IMR-90 (cell line): ENCODE measurements around the gene SNTA1. TPM values are rescaled to one million over a fixed set of nuclear protein-coding genes. Genes with fewer than 3 reads are reported as not detected.
A peak's percentile ranks its signal among the peaks of the same experiment; 100 is the strongest.

Experiments
- ATAC-seq: fragments of 200-7000 bp; cut with Tn5 transposase; 2 replicates; pipeline ENCODE4 v1.9.1; 2020; ENCODE audit warnings: low read depth, mild to moderate bottlenecking, moderate library complexity
- BruUV-seq: library from RNA; stranded (reverse); fragments of 400-500 nt; replicated peaks from 2 replicates; lab custom pipeline; 2021; lab: Mats Ljungman, UMichigan
- CTCF ChIA-PET: fragments of 300-600 bp; formaldehyde crosslinking; extraction: SDS; loops from one replicate; lab custom pipeline; 2021; ENCODE audit warnings: antibody characterized with exemption; lab: Yijun Ruan, JAX
- POLR2A ChIA-PET: fragments of 300-600 bp; sonication (Branson Sonifier 250); formaldehyde crosslinking; loops from one replicate; lab custom pipeline; 2022; ENCODE audit warnings: antibody characterized with exemption; ENCODE audit not compliant: unreplicated experiment; lab: Charles Lee
- DNase-seq: peaks from one replicate; pipeline ENCODE4 v3.0.0; 2013
- H2AFZ ChIP-seq: replicated peaks from 2 replicates; pipeline ENCODE3; 2013; ENCODE audit warnings: low read length, mild to moderate bottlenecking; ENCODE audit not compliant: poor library complexity
- H2AK5ac ChIP-seq: 2 replicates; pipeline ENCODE4 v1.6.1; 2013; ENCODE audit warnings: low read depth, low read length, inconsistent platforms
- H2AK9ac ChIP-seq: replicated peaks from 2 replicates; pipeline ENCODE3; 2013; ENCODE audit warnings: mild to moderate bottlenecking, low read depth, low read length, moderate library complexity; ENCODE audit not compliant: poor library complexity
- H2BK120ac ChIP-seq: 2 replicates; pipeline ENCODE4 v1.6.1; 2013; ENCODE audit warnings: low read depth, low read length, inconsistent platforms
- H2BK15ac ChIP-seq: 3 replicates; pipeline ENCODE4 v1.6.1; 2013; ENCODE audit warnings: low read depth, low read length, inconsistent platforms
- H2BK20ac ChIP-seq: 2 replicates; pipeline ENCODE4 v1.6.1; 2013; ENCODE audit warnings: low read depth, mild to moderate bottlenecking, inconsistent platforms, low read length, moderate library complexity
- H2BK5ac ChIP-seq: 2 replicates; pipeline ENCODE4 v1.6.1; 2013; ENCODE audit warnings: mild to moderate bottlenecking, low read depth, low read length, inconsistent platforms; ENCODE audit not compliant: poor library complexity, severe bottlenecking
- H3K14ac ChIP-seq: replicated peaks from 2 replicates; pipeline ENCODE4 v1.6.1; 2013; ENCODE audit warnings: low read depth, low read length, inconsistent platforms
- H3K18ac ChIP-seq: 2 replicates; pipeline ENCODE4 v1.6.1; 2013; ENCODE audit warnings: low read depth, low read length, control low read depth
- H3K23ac ChIP-seq: 2 replicates; pipeline ENCODE4 v1.6.1; 2013; ENCODE audit warnings: low read depth, low read length, inconsistent platforms
- H3K27ac ChIP-seq: 2 replicates; pipeline ENCODE4 v1.5.1; 2013; ENCODE audit warnings: mild to moderate bottlenecking, control low read depth, low read length; ENCODE audit not compliant: insufficient read depth
- H3K27me3 ChIP-seq: 2 replicates; pipeline ENCODE4 v1.6.1; 2013; ENCODE audit warnings: low read length; ENCODE audit not compliant: control insufficient read depth, insufficient read depth
- H3K36me3 ChIP-seq: 2 replicates; pipeline ENCODE4 v1.6.1; 2013; ENCODE audit warnings: low read length, mixed read lengths; ENCODE audit not compliant: control insufficient read depth, insufficient read depth
- H3K4ac ChIP-seq: 2 replicates; pipeline ENCODE4 v1.6.1; 2013; ENCODE audit warnings: low read depth, low read length, inconsistent platforms
- H3K4me1 ChIP-seq: 2 replicates; pipeline ENCODE4 v1.6.1; 2013; ENCODE audit warnings: low read length, mixed read lengths; ENCODE audit not compliant: control insufficient read depth, insufficient read depth
- H3K4me2 ChIP-seq: 2 replicates; pipeline ENCODE4 v1.6.1; 2013; ENCODE audit warnings: low read depth, mild to moderate bottlenecking, control low read depth, low read length, moderate library complexity
- H3K4me3 ChIP-seq: 2 replicates; pipeline ENCODE4 v1.5.1; 2013; ENCODE audit warnings: low read depth, mild to moderate bottlenecking, control low read depth, low read length, moderate library complexity; ENCODE audit not compliant: insufficient read depth
- H3K56ac ChIP-seq: 2 replicates; pipeline ENCODE4 v1.6.1; 2013; ENCODE audit warnings: low read length, inconsistent platforms; ENCODE audit not compliant: insufficient read depth; ENCODE audit errors: extremely low read depth
- H3K79me1 ChIP-seq, 2 experiments: 2 replicates each; pipeline ENCODE4 v1.6.1; 2013; ENCODE audit warnings: low read length in 2 of 2, inconsistent platforms in 1 of 2, low read depth in 1 of 2
- H3K9ac ChIP-seq: 2 replicates; pipeline ENCODE4 v1.6.1; 2013; ENCODE audit warnings: low read depth, low read length, control low read depth
- H3K9me1 ChIP-seq: 2 replicates; pipeline ENCODE4 v1.6.1; 2013; ENCODE audit warnings: low read length, inconsistent platforms; ENCODE audit not compliant: insufficient read depth
- H3K9me3 ChIP-seq: 2 replicates; pipeline ENCODE4 v1.6.1; 2013; ENCODE audit warnings: low read length; ENCODE audit not compliant: control insufficient read depth, insufficient read depth
- H4K20me1 ChIP-seq: 2 replicates; pipeline ENCODE4 v1.6.1; 2013; ENCODE audit warnings: low read length, inconsistent platforms; ENCODE audit not compliant: insufficient read depth
- H4K5ac ChIP-seq: 2 replicates; pipeline ENCODE4 v1.6.1; 2013; ENCODE audit warnings: mild to moderate bottlenecking, low read depth, low read length, control low read depth
- H4K8ac ChIP-seq, 2 experiments: 2 replicates each; pipeline ENCODE4 v1.6.1; 2013; ENCODE audit warnings: low read depth in 2 of 2, low read length in 2 of 2, control low read depth in 1 of 2, inconsistent platforms in 1 of 2
- H4K91ac ChIP-seq: 2 replicates; pipeline ENCODE4 v1.6.1; 2013; ENCODE audit warnings: low read depth, low read length, inconsistent platforms; ENCODE audit not compliant: insufficient read depth
- BHLHE40 ChIP-seq: fragments of 150-350 bp; IDR thresholded peaks from 2 replicates; pipeline ENCODE4 v1.6.1; 2016; ENCODE audit warnings: mild to moderate bottlenecking, low read depth, low read length
- CEBPB ChIP-seq: IDR thresholded peaks from 2 replicates; pipeline ENCODE4 v1.6.1; 2012; ENCODE audit warnings: low read depth, low read length, improper control_type of control experiment
- ELK1 ChIP-seq: fragments of 150-350 bp; IDR thresholded peaks from 2 replicates; pipeline ENCODE4 v1.6.1; 2016; ENCODE audit warnings: low read depth, mild to moderate bottlenecking, low read length, moderate library complexity, borderline replicate concordance
- FOS ChIP-seq: fragments of 150-350 bp; IDR thresholded peaks from 2 replicates; pipeline ENCODE4 v1.6.1; 2016; ENCODE audit warnings: low read depth, low read length
- MAFK ChIP-seq: IDR thresholded peaks from 2 replicates; pipeline ENCODE4 v1.6.1; 2012; ENCODE audit warnings: low read depth, low read length, improper control_type of control experiment
- MAZ ChIP-seq: IDR thresholded peaks from 2 replicates; pipeline ENCODE4 v1.6.1; 2012; ENCODE audit warnings: low read depth, mild to moderate bottlenecking, low read length, improper control_type of control experiment, moderate library complexity, borderline replicate concordance
- NFE2L2 ChIP-seq: fragments of 150-350 bp; IDR thresholded peaks from 2 replicates; pipeline ENCODE4 v1.6.1; 2016; ENCODE audit warnings: low read depth, mild to moderate bottlenecking, low read length
- POLR2A ChIP-seq: IDR thresholded peaks from 2 replicates; pipeline ENCODE4 v1.6.1; 2012; ENCODE audit warnings: mild to moderate bottlenecking, low read depth, low read length
- RAD21 ChIP-seq: IDR thresholded peaks from 2 replicates; pipeline ENCODE4 v1.6.1; 2012; ENCODE audit warnings: low read length, improper control_type of control experiment
- RCOR1 ChIP-seq: IDR thresholded peaks from 2 replicates; pipeline ENCODE4 v1.6.1; 2012; ENCODE audit warnings: mild to moderate bottlenecking, low read length, improper control_type of control experiment; ENCODE audit not compliant: insufficient replicate concordance
- SMC3 ChIP-seq: fragments of 150-350 bp; IDR thresholded peaks from 2 replicates; pipeline ENCODE4 v1.6.1; 2016; ENCODE audit warnings: low read depth, mild to moderate bottlenecking, antibody characterized with exemption, low read length, moderate library complexity
- USF2 ChIP-seq: fragments of 150-350 bp; IDR thresholded peaks from 2 replicates; pipeline ENCODE4 v1.6.1; 2017; ENCODE audit warnings: mild to moderate bottlenecking, antibody characterized with exemption, low read length, low read depth
- WGBS, 2 experiments: methylation state at CpG; one replicate each; pipeline versions ENCODE4 v1.1.5 to v1.1.7; 2013; ENCODE audit warnings: missing lambda C conversion rate in 2 of 2; ENCODE audit not compliant: insufficient read length in 1 of 2; ENCODE audit errors: extremely low coverage in 2 of 2; 5-methylcytosine and 5-hydroxymethylcytosine counted together
- dilution Hi-C: fragments of 300-500 bp; cut with HindIII; formaldehyde crosslinking; loops from one replicate; pipeline ENCODE4 v1.14.3; 2018; ENCODE audit warnings: low sequenced_read_pairs; ENCODE audit not compliant: unreplicated experiment
- in situ Hi-C: fragments of 300-500 bp; cut with MboI; formaldehyde crosslinking; loops from 3 replicates; pipeline ENCODE4 v1.14.3; 2019; ENCODE audit warnings: low sequenced_read_pairs, inconsistent platforms, mixed read lengths
- intact Hi-C: fragments of 100-400 bp; cut with micrococcal nuclease; formaldehyde crosslinking; loops from 2 replicates; pipeline ENCODE4 v1.10.0; 2022
- polyA plus RNA-seq, 3 experiments: library from polyadenylated mRNA; depleted of rRNA; stranded (reverse); fragments of >200 nt; gene quantifications; 2 replicates each; pipeline ENCODE4 v1.2.3, GENCODE V29; 2012; ENCODE audit warnings: low replicate concordance in 1 of 3
- total RNA-seq: library from RNA; depleted of rRNA; stranded (reverse); fragments of >200 nt; gene quantifications from 2 replicates; pipeline ENCODE4 v1.2.3, GENCODE V29; 2012

The SNTA1 gene
- total and polyA plus RNA-seq, 2 of the 4 experiments (the other 2 are of a cell fraction) = 10.6 to 15.4 TPM

GRCh38 chr20:33465481-33466302 is 22.1 kb upstream of the SNTA1 start:
- Histone ChIP-seq H4K91ac (no peak overlapping the region), H3K56ac (no peak overlapping the region), H3K27me3 (peaks cover 7% of the 10 kb centered on the region), H3K14ac (no peak overlapping the region), H3K79me1 (no peaks in the 10 kb centered on the region), H3K4ac (no peak overlapping the region), H3K27ac (no peak overlapping the region), H2BK120ac (no peak overlapping the region), H3K36me3 (no peaks in the 10 kb centered on the region), H3K23ac (no peak overlapping the region), H3K4me3 (no peak overlapping the region), H2BK5ac (no peak overlapping the region), H2BK20ac (no peak overlapping the region), H2AFZ (no peak overlapping the region), H3K18ac (no peak overlapping the region), H2BK15ac (no peak overlapping the region), H4K20me1 (no peaks in the 10 kb centered on the region), H3K4me2 (no peak overlapping the region), H2AK9ac (no peak overlapping the region), H4K8ac (no peak overlapping the region), H2AK5ac (no peak overlapping the region), H4K5ac (no peak overlapping the region), H3K9me1 (no peaks in the 10 kb centered on the region), H3K9me3 (no peaks in the 10 kb centered on the region), H3K4me1 (no peaks in the 10 kb centered on the region), H3K9ac (no peak overlapping the region)
- BruUV-seq = no TSS peak
- ATAC-seq (peak; percentile 44), DNase-seq (no peak)
- in situ Hi-C loops = no loop called here
- ChIA-PET CTCF (no interaction called here), POLR2A (no interaction called here)
- intact Hi-C loops = no loop called here
- dilution Hi-C loops = no loop called here
- no CpG with 5 or more reads among the region's 9 CpGs for WGBS, 2 experiments
- TF ChIP-seq BHLHE40 (no peak), MAFK (no peak), SMC3 (no peak), POLR2A (no peak), RCOR1 (no peak), NFE2L2 (no peak), CEBPB (no peak), USF2 (no peak), RAD21 (no peak), MAZ (no peak), ELK1 (no peak), FOS (no peak)
